GM19372 (cell line): Measurements from ENCODE around the gene OPN5.
A peak's percentile ranks its signal among the peaks of the same experiment; 100 is the strongest.

Experiments used
- ATAC-seq: cut with Tn5 transposase; IDR thresholded peaks from one replicate; pipeline ENCODE4 v1.9.1; 2021; ENCODE audit warnings: mild to moderate bottlenecking, low read depth, moderate library complexity; ENCODE audit not compliant: unreplicated experiment

Gene OPN5

GRCh38 chr6:47787620-47788497 is 6.0 kb downstream of the OPN5 start:
- ATAC-seq = peak; percentile 85

- no peak for ATAC-seq
Measured at GRCh38 chr6:47788498-47788884, 6.7 kb downstream of the OPN5 start.

- ATAC-seq = no peak
Measured at GRCh38 chr6:47789553-47789952, 7.7 kb downstream of the OPN5 start.

DNA sequence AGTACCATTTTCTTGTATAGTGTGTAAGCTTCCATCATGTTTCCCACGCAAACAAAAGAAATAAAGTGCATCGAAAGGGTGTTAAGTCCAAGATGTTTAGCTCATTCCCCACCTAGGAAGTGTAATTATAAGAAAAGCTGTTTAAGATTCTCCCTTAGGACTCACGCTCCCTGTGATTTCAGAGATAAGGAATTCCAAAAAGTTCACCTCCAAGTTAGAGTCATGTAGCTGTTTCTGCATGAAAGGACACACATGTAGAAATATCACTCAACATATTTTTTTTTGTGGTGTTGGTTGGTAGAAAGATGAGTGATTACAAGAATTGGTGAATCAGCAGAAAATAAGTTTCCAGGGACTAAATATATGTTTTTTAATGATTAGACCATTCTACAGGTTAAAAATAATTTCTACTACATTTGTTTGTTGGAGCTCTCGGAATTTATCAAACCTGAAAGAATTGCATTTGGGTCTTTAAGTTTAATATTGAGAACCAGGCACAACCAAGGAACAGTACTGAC is 10.4 kb downstream of the OPN5 start:
- no peak for ATAC-seq

- no peak for ATAC-seq
Measured at GRCh38 chr6:47794577-47795135, 12.8 kb downstream of the OPN5 start.

DNA sequence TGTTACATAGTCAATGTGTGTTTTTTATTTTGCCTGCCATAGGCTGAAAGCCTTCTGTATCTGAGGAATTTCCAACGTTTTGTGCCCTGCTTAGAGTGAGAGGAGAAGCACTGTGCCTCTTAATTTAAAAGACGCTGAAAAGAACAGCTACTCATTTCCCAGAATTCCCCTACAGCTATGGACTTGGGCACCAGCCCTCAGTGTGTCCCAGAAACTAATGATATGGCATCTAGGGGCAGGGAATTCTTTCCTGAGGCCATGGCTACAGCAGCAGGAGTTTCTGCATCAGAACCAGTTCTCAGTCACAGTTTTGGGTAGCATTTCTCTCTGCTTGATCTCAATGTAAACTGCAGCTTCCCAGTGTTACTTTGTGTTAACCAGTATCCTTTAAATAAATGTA is 20.2 kb downstream of the OPN5 start:
- no peak for ATAC-seq

DNA sequence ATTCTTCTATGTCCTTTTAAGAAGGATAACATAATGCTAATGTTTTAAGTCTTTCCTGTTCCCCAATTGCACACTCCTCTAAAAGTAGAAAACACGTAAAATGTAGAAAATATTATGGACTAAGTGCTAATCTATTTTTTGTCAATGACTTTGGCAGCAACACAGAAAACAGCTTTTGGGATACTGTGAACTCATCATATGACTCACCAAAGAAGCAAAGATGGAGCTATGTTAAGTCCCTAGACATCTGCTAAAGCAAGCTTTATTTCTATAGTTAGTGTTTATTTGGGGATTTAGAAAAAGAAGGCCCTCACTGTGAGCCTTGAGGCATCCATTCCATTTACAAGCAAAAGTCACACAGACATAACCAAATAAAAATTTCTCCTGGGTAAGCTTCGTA is 23.0 kb downstream of the OPN5 start:
- ATAC-seq = no peak

GRCh38 chr6:47809873-47810272 is 28.0 kb downstream of the OPN5 start:
- no peak for ATAC-seq

DNA sequence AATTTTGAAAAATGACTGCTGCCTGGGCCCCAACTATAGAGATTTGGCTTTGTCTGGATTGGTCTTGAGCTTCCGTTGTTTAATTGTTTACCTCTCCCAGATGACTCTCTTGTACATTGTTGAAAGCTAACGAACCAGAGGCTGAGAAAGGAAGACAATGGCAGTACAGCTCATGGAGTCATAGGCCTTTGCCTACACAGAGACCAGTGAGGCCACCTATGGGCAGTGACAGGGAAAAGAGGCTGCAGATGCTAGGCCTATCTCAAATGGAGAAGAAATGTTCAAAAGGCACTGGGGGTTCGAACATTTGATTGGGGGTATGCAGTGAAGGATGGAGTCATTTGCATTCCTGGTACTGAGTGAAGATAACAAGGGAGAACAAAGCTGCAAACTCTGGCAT is 29.1 kb downstream of the OPN5 start:
- no peak for ATAC-seq

DNA sequence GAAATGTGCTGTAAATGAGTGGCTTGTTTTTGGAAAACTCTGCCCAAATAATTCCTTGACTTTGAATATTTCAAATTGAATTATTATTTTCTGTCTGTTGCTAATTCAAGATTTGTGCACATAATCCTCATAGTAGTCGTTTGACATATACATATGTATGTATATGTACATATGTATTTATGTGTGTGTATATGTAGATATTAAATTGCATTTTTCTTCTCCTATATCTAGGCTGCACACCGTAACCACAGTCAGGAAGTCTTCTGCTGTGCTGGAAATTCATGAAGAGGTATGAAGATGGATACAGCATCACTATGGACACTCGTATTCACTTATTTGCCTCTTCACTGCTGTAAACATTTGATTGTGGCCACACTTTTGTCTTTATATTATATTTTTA is 29.6 kb downstream of the OPN5 start:
- ATAC-seq = no peak

DNA sequence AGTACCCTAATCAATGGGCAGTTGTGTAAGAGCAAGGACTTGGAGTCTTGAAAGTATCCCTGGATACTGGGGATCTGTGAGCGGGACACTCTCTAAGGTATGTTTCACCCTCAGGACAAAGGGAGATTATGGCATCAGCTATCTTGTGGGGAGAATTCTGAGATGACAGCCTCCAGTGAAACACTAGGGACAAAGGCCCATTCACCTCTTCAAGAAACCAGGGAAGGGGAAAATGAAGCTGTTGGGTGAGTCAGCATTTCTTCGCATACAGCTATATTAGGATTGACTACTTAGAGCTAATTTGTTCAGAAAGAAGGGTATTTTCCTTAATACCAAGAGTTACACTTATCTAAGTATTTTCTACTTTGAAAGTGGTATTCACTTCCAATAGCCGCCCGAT is 35.9 kb downstream of the OPN5 start:
- ATAC-seq = no peak

- ATAC-seq = no peak
Measured at GRCh38 chr6:47819461-47819860, 37.6 kb downstream of the OPN5 start.

DNA sequence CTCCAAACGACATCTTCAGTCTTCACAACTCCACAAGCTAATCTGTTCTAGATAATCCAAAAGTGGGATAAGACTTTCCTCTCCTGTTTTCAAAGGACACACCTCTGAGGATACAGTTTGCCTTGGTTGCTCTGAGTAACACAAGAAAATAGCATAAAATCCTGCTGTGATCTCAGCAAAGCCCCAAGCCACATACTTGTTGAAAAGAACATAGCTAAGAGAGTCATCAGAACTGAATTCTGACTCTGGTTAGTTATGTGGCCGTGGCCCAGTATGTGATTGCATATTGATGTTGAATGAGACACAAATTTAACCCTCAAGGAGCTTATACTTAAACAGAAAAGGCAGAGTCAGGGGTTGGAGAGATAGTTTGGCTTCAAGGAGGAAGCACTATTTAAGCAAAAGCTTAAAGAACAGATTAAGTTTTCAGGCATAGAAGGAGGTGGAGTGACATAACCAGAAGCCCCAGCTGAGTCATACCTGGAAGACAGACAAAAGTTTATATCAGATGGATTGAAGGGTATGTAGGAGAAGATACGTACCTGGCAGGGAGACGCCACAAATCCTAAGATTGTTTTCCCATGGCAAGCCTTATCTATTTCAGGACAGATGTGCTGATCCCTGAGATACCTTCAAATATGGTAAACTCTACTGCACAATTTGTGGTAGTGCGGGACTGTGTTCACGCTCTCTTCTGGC is 41.2 kb downstream of the OPN5 start:
- no peak for ATAC-seq

DNA sequence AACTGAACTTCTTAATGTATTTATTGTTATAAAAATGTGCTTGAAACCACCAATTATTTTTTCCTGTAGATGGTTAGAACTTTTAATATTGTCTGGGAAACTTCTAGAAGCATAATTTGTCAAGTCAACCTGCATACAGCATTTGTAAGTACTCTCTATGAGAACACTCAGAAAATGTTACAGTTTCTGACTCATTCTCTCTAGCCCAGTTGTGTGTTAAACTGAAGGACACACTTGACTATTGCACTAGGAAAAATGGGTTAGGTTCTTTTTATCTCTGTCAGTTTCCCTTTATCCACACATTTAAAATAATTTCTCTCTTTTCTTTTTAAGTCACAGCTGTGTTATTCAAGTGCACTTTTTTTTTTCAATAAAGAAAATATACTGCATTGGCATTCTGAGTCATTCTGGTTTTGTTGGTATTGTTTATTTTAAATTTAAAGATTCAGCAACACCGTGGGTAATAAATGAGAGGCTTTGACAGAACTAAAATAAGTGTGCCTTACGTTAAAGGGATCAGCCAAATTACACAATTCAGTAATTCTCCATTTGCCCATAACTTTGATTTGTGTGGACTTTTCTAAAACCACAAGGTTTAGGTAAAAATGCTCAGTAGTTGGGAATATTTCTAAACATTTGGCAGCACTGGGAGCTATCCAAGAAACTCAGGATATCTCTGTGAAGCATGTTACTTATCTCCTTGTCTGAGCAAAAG is 50.7 kb downstream of the OPN5 start:
- no peak for ATAC-seq

GRCh38 chr6:47834196-47834595 is 52.4 kb downstream of the OPN5 start:
- ATAC-seq = no peak

DNA sequence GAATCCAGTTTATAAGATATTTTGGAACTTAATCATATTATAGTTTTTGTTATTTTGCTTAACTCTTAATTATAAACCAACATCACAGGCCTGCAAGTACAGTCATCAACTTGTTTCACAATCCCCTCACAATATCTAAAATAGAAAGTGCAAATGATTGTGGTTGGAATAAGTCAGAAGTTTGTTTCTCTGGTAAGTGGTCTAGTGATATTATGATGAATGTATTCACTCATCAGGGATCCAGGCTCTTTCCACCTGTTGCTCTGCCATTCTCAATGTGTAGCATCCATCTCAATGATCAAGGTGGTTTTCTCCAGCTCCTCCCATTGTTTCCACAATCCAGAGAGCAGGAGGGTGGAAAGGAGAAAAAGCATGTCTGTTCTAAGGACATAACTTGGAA is 54.2 kb downstream of the OPN5 start:
- no peak for ATAC-seq

GRCh38 chr6:47836639-47837038 is 54.8 kb downstream of the OPN5 start:
- ATAC-seq = no peak

DNA sequence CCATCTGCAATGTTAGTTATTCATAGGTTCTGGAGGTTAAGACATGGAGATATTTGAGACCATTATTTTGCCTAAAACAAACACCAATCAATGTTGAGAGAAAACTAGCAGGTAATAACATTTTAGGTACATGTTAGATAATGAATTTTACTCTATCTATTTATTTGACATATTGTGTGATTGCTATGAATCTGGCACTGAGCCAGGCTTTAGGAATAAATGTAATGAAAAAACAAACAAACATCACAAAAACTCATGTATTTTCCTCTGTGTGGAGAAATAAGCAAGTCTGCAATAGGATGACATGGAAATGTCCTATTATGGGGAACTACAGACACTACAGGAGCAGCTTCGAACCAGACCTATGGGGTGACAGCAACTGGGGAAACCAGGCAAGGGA is 57.8 kb downstream of the OPN5 start:
- no peak for ATAC-seq

DNA sequence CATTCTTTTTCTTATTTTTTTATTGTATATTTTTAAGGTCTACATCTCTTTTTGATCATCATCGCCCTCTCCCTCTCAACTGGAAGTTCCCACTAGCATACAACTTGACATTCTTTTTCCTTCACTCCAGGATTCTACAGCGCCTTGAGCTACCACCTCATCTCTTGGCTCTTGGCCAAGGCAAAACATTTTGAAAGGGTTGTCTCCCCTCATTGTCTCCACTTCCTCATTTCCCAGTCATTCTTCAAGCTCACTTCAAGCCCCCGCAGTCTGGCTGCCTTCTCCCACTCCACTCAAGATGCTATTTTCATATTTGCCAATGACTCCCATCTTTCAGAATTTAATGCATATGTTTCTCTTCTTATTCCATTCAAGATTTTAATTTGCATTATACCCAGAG is 63.0 kb downstream of the OPN5 start:
- no peak for ATAC-seq

DNA sequence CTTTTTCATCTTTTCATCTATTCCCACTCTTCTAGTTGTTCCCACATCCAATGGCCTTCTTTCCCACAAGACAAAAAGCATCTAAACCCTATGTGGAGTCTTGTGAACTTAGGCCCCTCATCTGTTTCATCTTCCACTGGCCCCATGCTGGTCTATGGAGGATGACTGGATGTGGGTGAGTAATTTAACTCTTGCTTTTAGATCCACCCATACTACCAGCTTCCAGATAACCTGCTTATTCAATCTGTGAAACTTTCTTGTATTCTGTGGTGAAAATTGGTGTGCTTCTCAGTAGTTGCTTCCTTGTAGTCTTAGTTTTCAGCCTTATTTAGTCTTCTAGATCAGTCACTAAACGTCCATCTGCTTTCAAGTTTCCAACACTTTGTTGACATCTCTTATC is 64.9 kb downstream of the OPN5 start:
- no peak for ATAC-seq

DNA sequence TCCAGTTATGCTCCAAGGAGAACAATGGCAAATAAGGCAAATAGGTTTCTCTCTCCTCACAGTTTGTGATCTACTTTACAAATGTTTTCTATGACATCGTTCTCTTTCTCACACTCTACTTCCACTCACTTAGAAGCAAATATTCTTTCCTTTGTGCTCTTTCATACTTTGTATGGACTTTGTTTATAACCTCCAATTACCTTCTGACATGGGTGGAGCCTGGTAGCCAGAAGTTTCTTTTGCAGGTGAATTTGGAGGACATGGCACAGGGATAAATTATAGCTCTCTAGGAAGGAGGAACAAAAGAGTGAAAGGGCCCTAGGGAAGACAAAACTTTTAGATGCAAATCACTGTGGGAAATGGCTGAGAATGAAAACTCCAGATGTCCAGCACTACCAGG is 69.3 kb downstream of the OPN5 start:
- no peak for ATAC-seq
